Measurements from ENCODE around the gene DCAF8L1.
"Not testable (repeated sequence)": the region's sequence is repeated elsewhere in the genome, so short reads cannot be mapped to it uniquely, and the experiment has no call there.

The DCAF8L1 gene

DNA sequence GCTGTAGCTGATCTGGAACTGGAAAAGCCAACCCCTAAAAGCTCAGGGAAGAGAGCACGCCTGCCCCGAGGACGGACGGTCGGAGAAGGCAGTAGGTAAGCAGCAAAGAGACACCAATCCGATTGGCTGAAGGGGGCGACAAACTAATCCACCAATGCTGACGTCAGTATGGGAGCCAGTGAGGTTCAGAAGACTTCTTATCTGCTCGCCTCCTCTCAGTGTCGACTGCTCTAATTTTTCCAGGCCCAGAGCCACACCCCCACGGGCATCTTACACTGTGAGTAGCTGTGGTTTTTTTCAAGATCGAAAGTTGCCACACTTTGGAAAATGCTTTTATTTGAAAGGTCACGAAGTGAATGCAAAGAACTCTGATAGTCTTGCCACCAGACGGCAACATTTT lies at the start of gene DCAF8L1:
TSS of gene DCAF8L1 (minus strand) at position 101 of the 400 bp plus-strand sequence. CDS start 115 bp downstream, outside the sequence.
- no peaks in the 10 kb centered on the region for H3K36me3 ChIP-seq (ENCODE audit: control insufficient read depth, insufficient read depth, low read length)
- no peak within 1 kb of the TSS for H3K9ac ChIP-seq (ENCODE audit: low read length)
- H3K27me3 ChIP-seq (ENCODE audit: control insufficient read depth, insufficient read depth, low read length) = no peaks in the 10 kb centered on the region
- H3K4me3 ChIP-seq (ENCODE audit: low read length) = no peak within 1 kb of the TSS
- no peaks in the 10 kb centered on the region for H3K4me1 ChIP-seq (ENCODE audit: control insufficient read depth, insufficient read depth, low read length)
- no peaks in the 10 kb centered on the region for H3K9me3 ChIP-seq (ENCODE audit: control insufficient read depth, low read length)

DNA sequence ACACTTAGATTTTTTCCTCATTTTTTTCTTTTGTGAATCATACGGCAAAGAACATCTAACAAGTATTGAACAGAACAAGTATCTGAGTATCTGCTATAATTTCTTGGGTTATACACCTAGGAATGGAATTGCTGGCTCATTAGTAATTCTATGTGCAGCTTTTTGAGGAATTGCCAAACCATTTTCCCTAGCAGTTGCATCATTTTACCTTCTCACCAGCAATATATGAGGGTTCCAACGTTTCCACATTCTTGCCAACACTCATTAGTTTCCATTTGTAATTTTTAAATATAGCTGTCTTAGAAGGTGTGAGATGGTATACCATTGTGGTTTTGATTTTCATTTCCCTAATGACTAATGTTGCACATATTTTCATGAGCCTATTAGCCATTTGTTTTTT lies 41.1 kb upstream of the DCAF8L1 start:
- no peaks in the 10 kb centered on the region for H3K36me3 ChIP-seq (ENCODE audit: control insufficient read depth, insufficient read depth, low read length)
- H3K9ac ChIP-seq (ENCODE audit: low read length) = no peak overlapping the region
- no peaks in the 10 kb centered on the region for H3K4me1 ChIP-seq (ENCODE audit: control insufficient read depth, insufficient read depth, low read length)
- H3K27me3 ChIP-seq (ENCODE audit: control insufficient read depth, insufficient read depth, low read length) = no peaks in the 10 kb centered on the region
- H3K9me3 ChIP-seq (ENCODE audit: control insufficient read depth, low read length) = no peaks in the 10 kb centered on the region
- no peak overlapping the region for H3K4me3 ChIP-seq (ENCODE audit: low read length)

DNA sequence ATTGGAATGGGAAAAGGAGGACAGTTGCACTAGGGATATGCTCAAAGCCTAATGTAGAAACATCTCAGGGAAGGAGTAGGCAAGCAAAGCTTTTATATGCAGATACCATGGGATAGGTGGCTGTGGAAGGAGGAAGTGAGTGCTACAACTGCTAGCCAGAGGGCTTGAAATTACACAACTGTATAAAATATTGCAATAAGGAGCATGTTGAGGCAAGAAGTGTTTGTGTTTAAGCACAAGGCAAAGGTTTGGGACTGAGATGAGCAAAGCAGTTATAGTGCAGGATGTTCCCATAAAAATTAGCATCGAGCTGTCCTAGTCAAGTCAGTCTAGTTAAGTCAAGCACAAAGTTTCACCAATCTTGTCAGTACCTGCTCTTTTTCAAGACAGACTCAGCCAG lies 35.6 kb upstream of the DCAF8L1 start:
- Histone ChIP-seq H3K4me3 (ENCODE audit: low read length) (no peak overlapping the region), H3K9me3 (ENCODE audit: control insufficient read depth, low read length) (no peaks in the 10 kb centered on the region), H3K36me3 (ENCODE audit: control insufficient read depth, insufficient read depth, low read length) (no peaks in the 10 kb centered on the region), H3K9ac (ENCODE audit: low read length) (no peak overlapping the region), H3K27me3 (ENCODE audit: control insufficient read depth, insufficient read depth, low read length) (no peaks in the 10 kb centered on the region), H3K4me1 (ENCODE audit: control insufficient read depth, insufficient read depth, low read length) (no peaks in the 10 kb centered on the region)

DNA sequence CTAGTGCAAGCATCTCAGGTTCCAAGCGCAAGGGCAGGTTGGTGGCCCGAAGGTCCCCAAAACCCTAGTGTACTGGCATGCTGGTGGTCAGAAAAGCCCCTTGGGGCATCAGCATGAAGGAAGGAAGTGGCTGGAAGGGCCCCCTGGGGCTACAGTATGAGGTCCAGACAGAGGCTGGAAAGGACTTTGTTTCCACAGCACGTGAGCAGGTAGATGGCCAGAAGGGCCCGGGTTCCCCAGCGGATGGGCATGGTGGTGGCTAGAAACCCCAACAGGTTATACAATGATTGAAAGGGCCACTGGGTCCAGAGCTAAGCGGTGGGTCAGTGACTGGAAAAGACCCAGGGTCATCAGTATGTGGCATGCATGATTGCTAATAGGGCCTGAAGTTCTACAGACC lies 34.7 kb upstream of the DCAF8L1 start:
- no peaks in the 10 kb centered on the region for H3K4me1 ChIP-seq (ENCODE audit: control insufficient read depth, insufficient read depth, low read length)
- H3K36me3 ChIP-seq (ENCODE audit: control insufficient read depth, insufficient read depth, low read length) = no peaks in the 10 kb centered on the region
- no peaks in the 10 kb centered on the region for H3K27me3 ChIP-seq (ENCODE audit: control insufficient read depth, insufficient read depth, low read length)

DNA sequence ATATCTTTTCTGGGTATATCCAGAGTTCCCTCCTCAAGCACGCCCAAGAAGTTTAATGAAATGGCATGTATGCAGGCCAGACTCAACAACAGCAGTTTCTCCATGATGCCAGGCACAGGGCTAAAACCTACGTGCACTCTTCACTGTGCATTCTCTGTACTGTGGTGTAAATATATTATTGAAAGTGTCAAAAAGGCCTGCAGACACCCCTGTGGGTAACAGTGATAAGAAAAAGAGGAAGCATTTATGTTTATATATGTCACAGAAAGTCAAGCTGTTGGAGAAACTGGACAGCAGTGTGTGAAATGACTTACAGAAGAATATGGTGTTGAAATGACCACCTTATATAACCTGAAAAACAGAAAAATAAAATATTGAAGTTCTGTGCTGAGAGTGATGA lies 29.6 kb upstream of the DCAF8L1 start:
- Histone ChIP-seq H3K36me3 (ENCODE audit: control insufficient read depth, insufficient read depth, low read length) (no peaks in the 10 kb centered on the region), H3K4me3 (ENCODE audit: low read length) (no peak overlapping the region), H3K9me3 (ENCODE audit: control insufficient read depth, low read length) (no peaks in the 10 kb centered on the region), H3K27me3 (ENCODE audit: control insufficient read depth, insufficient read depth, low read length) (no peaks in the 10 kb centered on the region), H3K4me1 (ENCODE audit: control insufficient read depth, insufficient read depth, low read length) (no peaks in the 10 kb centered on the region), H3K9ac (ENCODE audit: low read length) (no peak overlapping the region)

More for the DNA sequence above, 34.7 kb upstream of the DCAF8L1 start:
- Histone ChIP-seq H3K9ac (ENCODE audit: low read length) (no peak overlapping the region), H3K4me3 (ENCODE audit: low read length) (no peak overlapping the region), H3K9me3 (ENCODE audit: control insufficient read depth, low read length) (no peaks in the 10 kb centered on the region)

DNA sequence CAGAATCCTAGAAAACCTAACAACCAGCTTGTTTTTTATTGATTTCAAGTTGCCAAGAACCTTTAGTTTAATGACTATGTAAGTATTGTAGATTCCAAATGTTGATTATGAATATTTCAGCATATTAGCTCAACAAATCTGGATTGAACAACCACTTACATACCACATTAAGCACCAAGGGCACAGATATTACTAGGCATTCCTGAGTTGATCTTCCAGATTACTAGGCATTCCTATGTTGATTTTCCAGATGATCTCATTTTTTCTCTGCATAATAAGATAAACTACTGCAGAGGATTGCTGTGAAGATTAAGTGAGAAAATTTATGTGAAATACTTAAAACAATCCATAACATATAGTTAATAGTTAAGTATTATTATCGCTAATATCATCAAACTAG lies 17.4 kb upstream of the DCAF8L1 start:
- H3K27me3 ChIP-seq (ENCODE audit: control insufficient read depth, insufficient read depth, low read length) = no peaks in the 10 kb centered on the region
- no peaks in the 10 kb centered on the region for H3K36me3 ChIP-seq (ENCODE audit: control insufficient read depth, insufficient read depth, low read length)
- no peak overlapping the region for H3K9ac ChIP-seq (ENCODE audit: low read length)

DNA sequence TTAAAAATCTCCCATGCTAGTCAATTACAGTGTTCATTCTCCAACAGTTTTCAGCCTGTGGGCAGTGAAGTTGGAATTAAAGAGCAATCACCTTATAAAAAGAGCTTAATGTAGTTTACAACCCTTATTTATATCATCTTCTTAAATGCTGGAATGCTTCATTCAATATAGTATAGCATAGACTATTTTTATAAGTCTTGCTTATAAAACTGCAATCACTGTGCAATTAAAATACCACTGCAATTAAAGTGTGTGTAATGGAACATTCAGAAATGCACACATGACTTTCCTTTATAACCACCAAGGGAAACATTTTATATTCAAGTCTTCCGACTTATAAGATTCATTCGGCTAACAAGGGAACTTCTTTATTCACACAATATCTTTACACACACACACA lies 16.4 kb upstream of the DCAF8L1 start:
- no peak overlapping the region for H3K4me3 ChIP-seq (ENCODE audit: low read length)
- no peaks in the 10 kb centered on the region for H3K9me3 ChIP-seq (ENCODE audit: control insufficient read depth, low read length)
- H3K36me3 ChIP-seq (ENCODE audit: control insufficient read depth, insufficient read depth, low read length) = no peaks in the 10 kb centered on the region
- no peak overlapping the region for H3K9ac ChIP-seq (ENCODE audit: low read length)
- H3K4me1 ChIP-seq (ENCODE audit: control insufficient read depth, insufficient read depth, low read length) = no peaks in the 10 kb centered on the region
- no peaks in the 10 kb centered on the region for H3K27me3 ChIP-seq (ENCODE audit: control insufficient read depth, insufficient read depth, low read length)

More for the DNA sequence above, 17.4 kb upstream of the DCAF8L1 start:
- Histone ChIP-seq H3K4me1 (ENCODE audit: control insufficient read depth, insufficient read depth, low read length) (no peaks in the 10 kb centered on the region), H3K4me3 (ENCODE audit: low read length) (no peak overlapping the region), H3K9me3 (ENCODE audit: control insufficient read depth, low read length) (no peaks in the 10 kb centered on the region)

DNA sequence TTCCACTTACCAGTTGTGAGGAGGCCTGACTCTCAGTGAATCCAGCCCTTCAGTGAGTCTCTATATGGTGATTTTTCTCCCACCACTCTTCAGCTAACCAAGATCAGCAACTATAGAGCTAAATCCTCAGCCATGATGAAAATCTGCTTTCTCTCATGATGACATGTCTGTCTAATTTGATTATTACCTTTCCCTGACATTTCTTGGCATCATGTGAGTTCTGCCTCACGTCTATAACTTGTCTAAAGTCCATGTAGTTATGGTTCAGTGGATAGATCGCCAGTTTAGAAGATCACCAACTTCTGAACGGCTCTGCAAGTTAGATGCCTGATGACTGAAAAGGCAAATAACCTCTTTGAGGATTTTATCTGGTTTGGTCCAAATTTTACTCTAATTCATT lies 14.9 kb upstream of the DCAF8L1 start:
- no peak overlapping the region for H3K4me3 ChIP-seq (ENCODE audit: low read length)
- H3K36me3 ChIP-seq (ENCODE audit: control insufficient read depth, insufficient read depth, low read length) = no peaks in the 10 kb centered on the region
- H3K9me3 ChIP-seq (ENCODE audit: control insufficient read depth, low read length) = no peaks in the 10 kb centered on the region
- H3K27me3 ChIP-seq (ENCODE audit: control insufficient read depth, insufficient read depth, low read length) = no peaks in the 10 kb centered on the region
- no peaks in the 10 kb centered on the region for H3K4me1 ChIP-seq (ENCODE audit: control insufficient read depth, insufficient read depth, low read length)
- H3K9ac ChIP-seq (ENCODE audit: low read length) = no peak overlapping the region

DNA sequence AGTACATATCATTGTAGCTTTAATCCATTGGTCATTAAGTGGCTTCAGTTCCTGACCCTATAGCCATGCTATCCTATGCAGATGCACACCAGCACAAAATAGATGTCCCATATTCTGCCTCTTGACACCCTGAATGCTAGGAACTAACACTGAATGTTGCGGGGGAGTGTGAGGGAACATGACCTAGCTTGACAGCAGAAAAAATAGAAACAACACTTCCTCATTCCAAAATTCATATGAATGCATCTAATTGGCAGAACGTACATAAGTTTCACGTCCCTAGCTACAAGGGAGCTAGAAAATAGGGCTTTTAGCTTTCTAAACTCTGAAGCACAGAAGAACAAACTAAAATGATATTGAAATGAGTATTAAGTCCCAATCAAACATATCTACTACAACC lies 14.4 kb upstream of the DCAF8L1 start:
- H3K4me1 ChIP-seq (ENCODE audit: control insufficient read depth, insufficient read depth, low read length) = no peaks in the 10 kb centered on the region
- no peak overlapping the region for H3K4me3 ChIP-seq (ENCODE audit: low read length)
- H3K9ac ChIP-seq (ENCODE audit: low read length) = no peak overlapping the region
- H3K27me3 ChIP-seq (ENCODE audit: control insufficient read depth, insufficient read depth, low read length) = no peaks in the 10 kb centered on the region
- no peaks in the 10 kb centered on the region for H3K9me3 ChIP-seq (ENCODE audit: control insufficient read depth, low read length)
- no peaks in the 10 kb centered on the region for H3K36me3 ChIP-seq (ENCODE audit: control insufficient read depth, insufficient read depth, low read length)

DNA sequence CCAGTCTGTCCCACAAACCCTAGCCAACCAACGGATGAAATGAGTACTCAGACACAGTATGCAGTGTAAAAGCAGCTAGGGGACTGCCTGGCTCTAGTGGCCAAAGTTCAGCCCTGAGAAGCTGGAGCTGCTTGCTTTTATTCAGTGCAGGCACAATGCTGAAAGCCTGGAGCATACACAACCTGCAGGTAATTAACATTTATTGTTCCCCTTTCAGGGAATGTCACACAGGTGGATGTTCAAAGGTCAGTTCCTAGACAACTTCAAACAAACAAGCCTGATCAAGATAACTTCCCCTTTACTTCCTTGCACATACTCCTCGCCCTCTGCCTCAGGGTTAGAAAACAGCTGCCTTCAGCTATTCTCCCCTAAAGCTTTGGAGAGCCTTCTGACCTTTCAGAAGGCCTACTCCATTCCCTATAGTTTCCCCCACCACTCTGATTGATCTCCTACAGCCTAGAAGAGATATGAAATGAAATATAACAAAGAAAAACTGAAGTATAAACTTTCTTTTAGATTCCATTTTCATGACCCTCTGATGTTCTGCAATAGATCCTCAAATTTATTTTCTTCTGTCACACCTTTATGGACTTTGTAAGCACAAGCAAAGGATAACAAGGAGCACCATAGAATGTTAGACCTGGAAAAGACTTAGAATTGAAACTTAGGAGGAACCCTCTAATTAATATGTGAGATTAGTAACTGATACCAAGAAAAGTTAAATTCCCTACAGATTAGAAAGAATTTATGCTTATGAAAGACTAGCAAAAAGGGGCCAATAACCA lies 6.8 kb upstream of the DCAF8L1 start:
- no peak overlapping the region for H3K9ac ChIP-seq (ENCODE audit: low read length)
- H3K4me3 ChIP-seq (ENCODE audit: low read length) = no peak overlapping the region
- no peaks in the 10 kb centered on the region for H3K27me3 ChIP-seq (ENCODE audit: control insufficient read depth, insufficient read depth, low read length)
- no peaks in the 10 kb centered on the region for H3K36me3 ChIP-seq (ENCODE audit: control insufficient read depth, insufficient read depth, low read length)
- H3K4me1 ChIP-seq (ENCODE audit: control insufficient read depth, insufficient read depth, low read length) = no peaks in the 10 kb centered on the region
- H3K9me3 ChIP-seq (ENCODE audit: control insufficient read depth, low read length) = no peaks in the 10 kb centered on the region

DNA sequence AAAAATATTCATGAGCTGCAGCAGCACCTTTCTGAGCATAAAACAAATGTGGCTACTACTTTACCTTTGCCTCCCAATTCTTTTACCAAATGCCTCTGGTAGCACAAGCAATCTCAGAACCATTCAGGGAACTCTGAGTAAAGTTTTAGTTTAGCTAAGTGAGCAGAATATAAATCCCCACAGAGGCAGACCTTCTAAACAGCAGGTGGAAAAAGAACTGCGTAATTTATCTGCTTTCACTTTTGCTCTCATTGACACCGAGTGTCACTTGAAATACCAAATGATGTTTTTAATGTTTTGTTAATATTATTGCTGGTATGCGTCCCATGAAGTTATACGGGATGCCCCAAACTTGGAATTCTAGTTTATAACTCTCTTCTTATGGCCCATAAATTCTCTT lies 4.3 kb downstream of the DCAF8L1 start:
- H3K27me3 ChIP-seq (ENCODE audit: control insufficient read depth, insufficient read depth, low read length); H3K36me3 ChIP-seq (ENCODE audit: control insufficient read depth, insufficient read depth, low read length); H3K4me1 ChIP-seq (ENCODE audit: control insufficient read depth, insufficient read depth, low read length); H3K4me3 ChIP-seq (ENCODE audit: low read length); H3K9me3 ChIP-seq (ENCODE audit: control insufficient read depth, low read length); H3K9ac ChIP-seq (ENCODE audit: low read length): not testable (repeated sequence)

DNA sequence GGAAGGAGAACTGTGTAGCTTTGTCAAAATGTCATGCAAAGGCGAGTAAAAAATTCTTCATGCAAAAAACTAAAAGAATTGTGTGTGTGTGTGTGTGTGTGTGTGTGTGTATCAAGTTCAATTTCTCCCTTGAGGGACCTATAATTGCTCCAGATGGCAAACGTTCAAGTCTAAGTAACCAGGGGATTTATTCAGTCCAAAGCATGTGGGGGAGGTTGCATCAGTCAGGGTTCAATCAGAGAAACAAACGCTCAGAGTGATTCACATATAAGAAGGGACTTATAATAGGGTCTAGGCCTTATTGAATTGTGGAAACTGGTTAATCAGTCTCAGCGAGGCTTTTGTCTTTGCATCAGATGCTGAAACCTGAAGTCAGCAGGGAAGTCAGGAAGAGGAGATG lies 5.0 kb downstream of the DCAF8L1 start:
- Histone ChIP-seq H3K9ac (ENCODE audit: low read length) (no peak overlapping the region), H3K9me3 (ENCODE audit: control insufficient read depth, low read length) (no peaks in the 10 kb centered on the region), H3K4me3 (ENCODE audit: low read length) (no peak overlapping the region), H3K36me3 (ENCODE audit: control insufficient read depth, insufficient read depth, low read length) (no peaks in the 10 kb centered on the region), H3K27me3 (ENCODE audit: control insufficient read depth, insufficient read depth, low read length) (no peaks in the 10 kb centered on the region), H3K4me1 (ENCODE audit: control insufficient read depth, insufficient read depth, low read length) (no peaks in the 10 kb centered on the region)

DNA sequence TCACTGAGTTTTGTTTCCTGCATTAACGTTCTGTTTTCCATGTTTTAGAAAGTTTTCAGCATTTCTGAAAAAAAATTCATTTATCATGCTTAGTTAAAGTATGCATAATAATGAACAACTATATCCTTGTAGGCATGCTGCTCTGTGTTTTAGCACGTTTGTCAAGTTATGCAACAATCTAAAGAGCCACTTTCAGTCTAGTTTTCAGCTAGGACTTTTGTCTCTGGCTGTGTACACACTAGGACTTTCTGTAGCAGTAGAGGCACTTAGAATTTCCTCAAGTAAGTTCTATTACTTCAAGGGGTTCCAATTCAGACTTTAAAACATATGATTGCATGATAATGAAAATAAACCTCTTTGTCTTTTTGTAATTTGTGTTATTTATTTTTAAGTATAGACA lies 12.4 kb downstream of the DCAF8L1 start:
- H3K9me3 ChIP-seq (ENCODE audit: control insufficient read depth, low read length) = no peaks in the 10 kb centered on the region
- H3K9ac ChIP-seq (ENCODE audit: low read length) = no peak overlapping the region
- peaks cover 13% of the 10 kb centered on the region for H3K4me1 ChIP-seq (ENCODE audit: control insufficient read depth, insufficient read depth, low read length)
- H3K36me3 ChIP-seq (ENCODE audit: control insufficient read depth, insufficient read depth, low read length) = no peaks in the 10 kb centered on the region
- no peak overlapping the region for H3K4me3 ChIP-seq (ENCODE audit: low read length)
- H3K27me3 ChIP-seq (ENCODE audit: control insufficient read depth, insufficient read depth, low read length) = no peaks in the 10 kb centered on the region
